MCF 10A (cell line): ENCODE data around the gene INO80C. TPM values are rescaled to one million over a fixed set of nuclear protein-coding genes. Genes with fewer than 3 reads are reported as not detected.

ENCODE experiments used
- BruUV-seq: library from RNA; stranded (reverse); fragments of 400-500 nt; replicated peaks from 2 replicates; lab custom pipeline; 2021; lab: Mats Ljungman, UMichigan
- CTCF ChIA-PET: fragments of 300-600 bp; sonication (Branson Sonifier 250); formaldehyde crosslinking; extraction: SDS; loops from one replicate; lab custom pipeline; 2021; ENCODE audit warnings: antibody characterized with exemption, inconsistent platforms; lab: Yijun Ruan, JAX
- POLR2A ChIA-PET: fragments of 300-600, 350-650 bp; sonication (Branson Sonifier 250); formaldehyde crosslinking; extraction: SDS; loops from one replicate; lab custom pipeline; 2020; ENCODE audit warnings: antibody characterized with exemption, inconsistent platforms; lab: Yijun Ruan, JAX
- DNase-seq: peaks from one replicate; pipeline ENCODE4 v3.0.0-alpha.2; 2018; ENCODE audit not compliant: unreplicated experiment
- H3K27ac Mint-ChIP-seq: one replicate; pipeline ENCODE4 v1.8.0; 2022; ENCODE audit warnings: mild to moderate bottlenecking, low read depth, mixed read lengths; ENCODE audit not compliant: unreplicated experiment
- H3K27me3 Mint-ChIP-seq: one replicate; pipeline ENCODE4 v1.8.0; 2022; ENCODE audit warnings: mixed read lengths; ENCODE audit not compliant: insufficient read depth, unreplicated experiment
- H3K36me3 Mint-ChIP-seq: one replicate; pipeline ENCODE4 v1.8.0; 2022; ENCODE audit warnings: mild to moderate bottlenecking, moderate library complexity, mixed read lengths; ENCODE audit not compliant: insufficient read depth, unreplicated experiment
- H3K4me1 Mint-ChIP-seq: one replicate; pipeline ENCODE4 v1.8.0; 2022; ENCODE audit warnings: mixed read lengths; ENCODE audit not compliant: insufficient read depth, unreplicated experiment
- H3K4me3 Mint-ChIP-seq: one replicate; pipeline ENCODE4 v1.8.0; 2022; ENCODE audit warnings: mild to moderate bottlenecking, moderate library complexity, mixed read lengths; ENCODE audit not compliant: unreplicated experiment
- H3K9me3 Mint-ChIP-seq: one replicate; pipeline ENCODE4 v1.8.0; 2022; ENCODE audit warnings: mixed read lengths; ENCODE audit not compliant: unreplicated experiment
- intact Hi-C: fragments of 100-400 bp; cut with micrococcal nuclease; formaldehyde crosslinking; loops from 2 replicates; pipeline ENCODE4 v1.14.1; 2022
- total RNA-seq: library from RNA; stranded (reverse); gene quantifications from 2 replicates; pipeline ENCODE4 v1.2.3, GENCODE V29; 2022
- TF ChIP-seq, protein P1 (sequence below): fragments of 200-600 bp; IDR thresholded peaks from one replicate; pipeline ENCODE4 v1.8.0; 2022; ENCODE audit warnings: antibody characterized with exemption, mild to moderate bottlenecking; ENCODE audit not compliant: unreplicated experiment

Gene INO80C
- total RNA-seq, 1 experiment from 2014 or later, result 32.6 TPM

DNA sequence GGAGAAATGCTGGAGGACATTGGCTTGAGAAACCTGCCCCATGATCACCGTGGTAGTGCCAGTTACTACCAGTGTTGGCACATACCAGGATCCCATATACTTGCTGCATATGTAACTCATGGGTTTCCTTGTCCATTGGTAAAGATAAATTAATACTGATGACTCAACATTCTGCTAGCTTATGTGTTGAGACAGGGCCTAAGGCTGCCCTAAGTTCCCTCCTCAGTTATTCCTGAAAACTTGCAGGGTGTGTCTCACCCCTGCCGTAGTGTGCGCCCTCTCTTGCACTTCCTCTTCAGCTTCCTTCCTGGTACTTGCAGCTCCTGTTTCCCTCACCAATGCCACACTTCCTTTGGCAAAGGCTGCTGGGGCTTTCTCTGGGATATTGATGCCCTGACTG is 4.3 kb upstream of the INO80C start:
- peak; percentile 69 for DNase-seq
- no TSS peak for BruUV-seq
- H3K4me3 Mint-ChIP-seq, result no peak overlapping the region
- H3K27me3 Mint-ChIP-seq, result no peaks in the 10 kb centered on the region
- H3K4me1 Mint-ChIP-seq, result peaks cover 23% of the 10 kb centered on the region
- TF ChIP-seq, protein P1, sequence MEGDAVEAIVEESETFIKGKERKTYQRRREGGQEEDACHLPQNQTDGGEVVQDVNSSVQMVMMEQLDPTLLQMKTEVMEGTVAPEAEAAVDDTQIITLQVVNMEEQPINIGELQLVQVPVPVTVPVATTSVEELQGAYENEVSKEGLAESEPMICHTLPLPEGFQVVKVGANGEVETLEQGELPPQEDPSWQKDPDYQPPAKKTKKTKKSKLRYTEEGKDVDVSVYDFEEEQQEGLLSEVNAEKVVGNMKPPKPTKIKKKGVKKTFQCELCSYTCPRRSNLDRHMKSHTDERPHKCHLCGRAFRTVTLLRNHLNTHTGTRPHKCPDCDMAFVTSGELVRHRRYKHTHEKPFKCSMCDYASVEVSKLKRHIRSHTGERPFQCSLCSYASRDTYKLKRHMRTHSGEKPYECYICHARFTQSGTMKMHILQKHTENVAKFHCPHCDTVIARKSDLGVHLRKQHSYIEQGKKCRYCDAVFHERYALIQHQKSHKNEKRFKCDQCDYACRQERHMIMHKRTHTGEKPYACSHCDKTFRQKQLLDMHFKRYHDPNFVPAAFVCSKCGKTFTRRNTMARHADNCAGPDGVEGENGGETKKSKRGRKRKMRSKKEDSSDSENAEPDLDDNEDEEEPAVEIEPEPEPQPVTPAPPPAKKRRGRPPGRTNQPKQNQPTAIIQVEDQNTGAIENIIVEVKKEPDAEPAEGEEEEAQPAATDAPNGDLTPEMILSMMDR, result no peak
- peaks cover 7% of the 10 kb centered on the region for H3K36me3 Mint-ChIP-seq
- intact Hi-C loops, result no loop called here
- peak overlapping the region; percentile 68 for H3K27ac Mint-ChIP-seq
- POLR2A ChIA-PET, result interaction anchor here (0.6 to 2.4 kb wide), 9 partner anchors 9 to 115 kb away, joined by 3 to 7 read pairs (median 3); partner anchors contain the start of gene GALNT1
- CTCF ChIA-PET, result interaction anchor here (0.6 to 1.6 kb wide), 5 partner anchors 12 to 446 kb away, joined by 3 to 5 read pairs (median 4); no protein-coding TSS in a partner anchor
- no peaks in the 10 kb centered on the region for H3K9me3 Mint-ChIP-seq

DNA sequence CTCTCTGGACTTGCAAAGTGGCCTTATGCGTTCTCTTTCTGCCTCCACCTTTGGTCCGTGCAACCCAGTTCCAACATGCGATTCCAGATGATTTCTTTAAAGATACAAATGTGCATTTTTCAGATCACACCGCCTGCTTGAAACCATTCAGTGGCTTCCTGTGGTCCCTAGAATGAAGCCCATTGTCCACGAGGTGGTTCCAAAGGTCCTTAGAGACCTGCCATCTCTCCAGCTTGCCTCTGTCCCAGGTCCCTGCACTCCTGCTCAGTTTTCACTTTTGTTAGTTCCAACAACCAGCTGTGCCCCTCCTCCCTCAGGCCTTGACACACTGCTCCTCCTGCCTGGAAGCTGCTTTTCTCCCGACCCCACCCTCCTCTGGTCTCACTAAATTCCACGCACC is 3.6 kb upstream of the INO80C start:
- no peak for DNase-seq
- H3K27ac Mint-ChIP-seq, result no peak overlapping the region
- TF ChIP-seq, protein P1, result no peak
- ChIA-PET CTCF (interaction anchor here (1.6 kb wide), 1 partner anchor 12 kb away, joined by 4 read pairs; no protein-coding TSS in a partner anchor), POLR2A (interaction anchor here (0.5 to 2.4 kb wide), 8 partner anchors 8 to 115 kb away, joined by 3 to 5 read pairs (median 3); partner anchors contain the start of gene GALNT1)
- BruUV-seq, result no TSS peak
- H3K36me3 Mint-ChIP-seq, result peaks cover 7% of the 10 kb centered on the region
- no peak overlapping the region for H3K4me3 Mint-ChIP-seq
- H3K9me3 Mint-ChIP-seq, result no peaks in the 10 kb centered on the region
- intact Hi-C loops, result no loop called here
- H3K4me1 Mint-ChIP-seq, result peaks cover 23% of the 10 kb centered on the region
- H3K27me3 Mint-ChIP-seq, result no peaks in the 10 kb centered on the region

DNA sequence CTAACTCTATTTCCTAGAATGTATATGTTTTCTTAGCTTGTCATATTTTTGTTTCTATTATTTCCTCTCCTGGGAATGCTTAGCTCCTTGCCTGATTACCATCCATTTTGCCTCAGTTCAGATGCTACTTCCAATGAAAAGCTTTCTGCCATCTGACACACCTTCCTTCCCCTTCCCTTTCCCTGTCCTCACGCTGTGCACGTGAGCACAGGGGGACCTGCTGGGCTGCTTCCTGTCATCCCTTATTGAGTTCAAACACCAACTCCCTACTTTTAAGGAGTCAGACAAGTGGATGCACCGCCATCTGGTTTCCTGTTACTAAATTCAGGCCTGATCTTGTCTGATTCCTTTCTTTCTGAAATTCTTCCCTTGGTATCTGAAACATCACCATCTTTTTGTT is 2.4 kb upstream of the INO80C start:
- no TSS peak for BruUV-seq
- POLR2A ChIA-PET, result interaction anchor here (8.0 kb wide), 1 partner anchor 19 kb away, joined by 134 read pairs; no protein-coding TSS in a partner anchor
- Mint-ChIP-seq H3K27me3 (no peaks in the 10 kb centered on the region), H3K27ac (no peak overlapping the region), H3K4me3 (no peak overlapping the region), H3K4me1 (peaks cover 30% of the 10 kb centered on the region), H3K9me3 (no peaks in the 10 kb centered on the region), H3K36me3 (peaks cover 7% of the 10 kb centered on the region)
- DNase-seq, result no peak
- CTCF ChIA-PET, result interaction anchor here (1.0 to 1.1 kb wide), 2 partner anchors 9 to 88 kb away, joined by 3 to 5 read pairs; no protein-coding TSS in a partner anchor
- intact Hi-C loops, result no loop called here
- TF ChIP-seq, protein P1, result no peak

DNA sequence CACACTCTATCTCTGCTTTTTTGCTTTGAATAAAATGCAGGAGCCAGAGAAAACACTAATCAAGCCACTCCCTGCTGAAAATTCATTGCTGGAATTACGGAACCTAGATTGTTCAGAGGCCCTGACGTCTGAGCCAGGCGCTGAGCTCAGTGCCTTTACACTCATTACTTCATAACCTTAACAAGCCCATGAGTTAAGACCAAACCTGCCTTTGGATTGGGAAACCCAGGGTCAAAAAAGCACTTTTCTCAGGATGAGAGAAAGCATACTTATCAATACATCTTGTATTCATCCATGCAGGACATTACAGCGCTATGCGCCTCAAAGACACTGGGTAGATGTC is 762 bp downstream of the INO80C start:
- ChIA-PET CTCF (interaction anchor here (1.2 to 1.5 kb wide), 2 partner anchors 18 to 83 kb away, joined by 5 to 7 read pairs; no protein-coding TSS in a partner anchor), POLR2A (interaction anchor here (0.5 to 8.5 kb wide), 27 partner anchors 11 to 787 kb away, joined by 3 to 134 read pairs (median 5); partner anchors contain the start of genes DTNA and GALNT1)
- Mint-ChIP-seq H3K36me3 (peaks cover 7% of the 10 kb centered on the region), H3K4me3 (peak overlapping the region; percentile 87), H3K4me1 (peaks cover 28% of the 10 kb centered on the region), H3K27ac (peak overlapping the region; percentile 97), H3K27me3 (no peaks in the 10 kb centered on the region), H3K9me3 (no peaks in the 10 kb centered on the region)
- intact Hi-C loops, result loop anchor here (1.0 to 5.0 kb wide), 4 partner anchors 41 to 120 kb away; partner anchors contain the start of gene GALNT1
- no peak for DNase-seq
- BruUV-seq, result no TSS peak
- TF ChIP-seq, protein P1, result no peak
